ENCODE results near the gene ASB2. TPM values are rescaled to one million over a fixed set of nuclear protein-coding genes. Genes with fewer than 3 reads are reported as not detected.

Gene ASB2
- total RNA-seq, 2 donors from 2014 or later, result 0.11 TPM; not detected in 1

DNA sequence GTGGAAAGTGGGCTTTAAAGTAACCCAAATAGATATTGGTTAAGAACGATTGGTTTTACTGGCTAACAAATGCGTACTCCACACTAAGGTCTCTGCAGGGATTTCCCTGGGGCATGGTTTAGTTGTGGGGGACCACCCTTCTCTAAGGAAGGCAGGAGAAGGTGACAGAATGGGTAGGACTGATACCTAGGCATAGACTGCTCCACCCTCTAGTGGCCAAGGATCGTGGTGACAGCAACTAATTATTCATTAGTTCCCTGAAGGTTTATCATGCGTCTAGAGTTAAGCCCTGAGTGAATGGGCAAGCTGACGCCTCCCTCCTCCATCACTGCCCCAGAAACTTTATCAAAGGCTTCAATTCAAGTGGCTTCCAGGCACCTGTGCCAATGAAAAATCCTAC is 40.1 kb downstream of the ASB2 start:
- H3K9me3 ChIP-seq (ENCODE audit: control insufficient read depth, low read length), result no peaks in the 10 kb centered on the region
- no peak overlapping the region for H3K4me3 ChIP-seq (ENCODE audit: low read length)
- peaks cover 26% of the 10 kb centered on the region for H3K27me3 ChIP-seq (ENCODE audit: control insufficient read depth, insufficient read depth, low read length, poor library complexity, severe bottlenecking)
- peak; percentile 85 for DNase-seq
- Mint-ChIP-seq H3K4me1 (peaks cover 3% of the 10 kb centered on the region), H3K9me3 (no peaks in the 10 kb centered on the region), H3K27ac (no peak overlapping the region), H3K4me3 (no peak overlapping the region), H3K36me3 (ENCODE audit: low read depth) (no peaks in the 10 kb centered on the region), H3K27me3 (ENCODE audit: insufficient read depth) (peaks cover 38% of the 10 kb centered on the region)
- no peaks in the 10 kb centered on the region for H3K36me3 ChIP-seq (ENCODE audit: control insufficient read depth, insufficient read depth, low read length)
- H3K27ac ChIP-seq (ENCODE audit: low read depth, low read length), result no peak overlapping the region
- TF ChIP-seq, protein P1, sequence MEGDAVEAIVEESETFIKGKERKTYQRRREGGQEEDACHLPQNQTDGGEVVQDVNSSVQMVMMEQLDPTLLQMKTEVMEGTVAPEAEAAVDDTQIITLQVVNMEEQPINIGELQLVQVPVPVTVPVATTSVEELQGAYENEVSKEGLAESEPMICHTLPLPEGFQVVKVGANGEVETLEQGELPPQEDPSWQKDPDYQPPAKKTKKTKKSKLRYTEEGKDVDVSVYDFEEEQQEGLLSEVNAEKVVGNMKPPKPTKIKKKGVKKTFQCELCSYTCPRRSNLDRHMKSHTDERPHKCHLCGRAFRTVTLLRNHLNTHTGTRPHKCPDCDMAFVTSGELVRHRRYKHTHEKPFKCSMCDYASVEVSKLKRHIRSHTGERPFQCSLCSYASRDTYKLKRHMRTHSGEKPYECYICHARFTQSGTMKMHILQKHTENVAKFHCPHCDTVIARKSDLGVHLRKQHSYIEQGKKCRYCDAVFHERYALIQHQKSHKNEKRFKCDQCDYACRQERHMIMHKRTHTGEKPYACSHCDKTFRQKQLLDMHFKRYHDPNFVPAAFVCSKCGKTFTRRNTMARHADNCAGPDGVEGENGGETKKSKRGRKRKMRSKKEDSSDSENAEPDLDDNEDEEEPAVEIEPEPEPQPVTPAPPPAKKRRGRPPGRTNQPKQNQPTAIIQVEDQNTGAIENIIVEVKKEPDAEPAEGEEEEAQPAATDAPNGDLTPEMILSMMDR (conservative IDR thresholded peaks at IDR 0.05), result peak; percentile 80
- 23 to 55% methylated on average over 2 to 5 of the region's 5 CpGs for WGBS, 2 experiments (ENCODE audit: insufficient coverage in 1 of 2, insufficient read length in 1 of 2)
- H3K4me1 ChIP-seq (ENCODE audit: control insufficient read depth, insufficient read depth, low read length), result peaks cover 2% of the 10 kb centered on the region
- H3K9ac ChIP-seq (ENCODE audit: extremely low read depth, low read length, poor library complexity, severe bottlenecking), result no peak overlapping the region

DNA sequence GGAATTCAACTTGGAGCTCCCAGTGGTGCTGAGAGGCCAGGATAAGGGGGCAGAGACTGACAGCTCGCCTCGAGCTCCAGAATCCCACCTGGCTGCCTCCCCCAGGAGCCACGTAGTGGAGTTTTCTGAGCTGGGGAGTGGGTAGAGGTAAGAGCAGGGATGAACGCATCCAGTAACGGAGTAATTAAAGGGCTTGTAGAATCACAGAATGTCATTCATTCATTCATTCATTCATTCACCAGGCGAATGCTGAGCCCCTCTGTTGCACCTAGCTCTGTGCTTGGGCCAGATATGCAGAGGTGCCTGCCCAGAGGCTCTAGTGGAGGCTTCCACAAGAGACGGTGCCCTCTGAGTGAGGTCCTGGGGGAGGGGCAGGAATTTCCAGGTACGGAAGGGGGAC is 41.2 kb downstream of the ASB2 start:
- H3K4me1 Mint-ChIP-seq, result peaks cover 3% of the 10 kb centered on the region
- H3K27me3 ChIP-seq (ENCODE audit: control insufficient read depth, insufficient read depth, low read length, poor library complexity, severe bottlenecking), result peaks cover 26% of the 10 kb centered on the region
- TF ChIP-seq, protein P1 (conservative IDR thresholded peaks at IDR 0.05), result no peak
- H3K4me1 ChIP-seq (ENCODE audit: control insufficient read depth, insufficient read depth, low read length), result no peaks in the 10 kb centered on the region
- no peak overlapping the region for H3K9ac ChIP-seq (ENCODE audit: extremely low read depth, low read length, poor library complexity, severe bottlenecking)
- WGBS, 2 experiments (ENCODE audit: insufficient coverage in 1 of 2, insufficient read length in 1 of 2), result 60 to 86% methylated on average over 1 to 7 of the region's 8 CpGs
- no peaks in the 10 kb centered on the region for H3K36me3 Mint-ChIP-seq (ENCODE audit: low read depth)
- no peak overlapping the region for H3K4me3 Mint-ChIP-seq
- H3K4me3 ChIP-seq (ENCODE audit: low read length), result no peak overlapping the region
- no peaks in the 10 kb centered on the region for H3K9me3 Mint-ChIP-seq
- no peaks in the 10 kb centered on the region for H3K36me3 ChIP-seq (ENCODE audit: control insufficient read depth, insufficient read depth, low read length)
- H3K27ac ChIP-seq (ENCODE audit: low read depth, low read length), result no peak overlapping the region
- no peaks in the 10 kb centered on the region for H3K9me3 ChIP-seq (ENCODE audit: control insufficient read depth, low read length)
- no peak for DNase-seq
- H3K27ac Mint-ChIP-seq, result no peak overlapping the region
- H3K27me3 Mint-ChIP-seq (ENCODE audit: insufficient read depth), result peaks cover 34% of the 10 kb centered on the region

DNA sequence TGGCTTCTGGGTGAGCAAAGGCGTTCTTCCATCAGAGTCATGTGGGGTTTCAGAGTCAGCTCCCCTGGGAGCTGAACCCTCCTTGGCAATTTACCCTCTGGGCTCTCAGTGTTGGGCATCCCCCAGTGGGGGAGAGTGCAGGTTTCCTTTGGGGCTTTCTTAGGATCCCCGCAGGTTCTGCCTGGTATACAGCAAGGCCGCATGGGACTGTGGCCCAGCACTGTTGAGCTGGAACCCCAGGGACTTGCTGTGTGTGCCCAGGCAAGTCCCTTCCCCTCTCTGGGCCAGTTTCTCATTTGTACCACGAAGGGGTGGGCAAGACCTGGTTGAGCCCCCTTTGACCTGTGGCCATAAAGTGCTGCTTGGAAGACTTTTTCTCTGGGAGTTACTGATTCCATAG is 43.7 kb downstream of the ASB2 start:
- Mint-ChIP-seq H3K27me3 (ENCODE audit: insufficient read depth) (peaks cover 11% of the 10 kb centered on the region), H3K27ac (no peak overlapping the region), H3K4me3 (no peak overlapping the region), H3K4me1 (peaks cover 3% of the 10 kb centered on the region), H3K9me3 (no peaks in the 10 kb centered on the region), H3K36me3 (ENCODE audit: low read depth) (no peaks in the 10 kb centered on the region)
- TF ChIP-seq, protein P1 (conservative IDR thresholded peaks at IDR 0.05), result no peak
- peaks cover 9% of the 10 kb centered on the region for H3K27me3 ChIP-seq (ENCODE audit: control insufficient read depth, insufficient read depth, low read length, poor library complexity, severe bottlenecking)
- no peaks in the 10 kb centered on the region for H3K4me1 ChIP-seq (ENCODE audit: control insufficient read depth, insufficient read depth, low read length)
- DNase-seq, result no peak
- WGBS, 2 experiments (ENCODE audit: insufficient coverage in 1 of 2, insufficient read length in 1 of 2), result 90 to 92% methylated on average over 3 to 4 of the region's 4 CpGs
- H3K9ac ChIP-seq (ENCODE audit: extremely low read depth, low read length, poor library complexity, severe bottlenecking), result no peak overlapping the region
- H3K9me3 ChIP-seq (ENCODE audit: control insufficient read depth, low read length), result no peaks in the 10 kb centered on the region
- H3K27ac ChIP-seq (ENCODE audit: low read depth, low read length), result no peak overlapping the region
- H3K36me3 ChIP-seq (ENCODE audit: control insufficient read depth, insufficient read depth, low read length), result no peaks in the 10 kb centered on the region
- H3K4me3 ChIP-seq (ENCODE audit: low read length), result no peak overlapping the region
